Thyroid gland (tissue), 4 donors: Measurements from ENCODE around the gene LMTK3.

ENCODE experiments used
- POLR2A ChIP-seq, 2 donors: fragments of 450-650 bp; IDR thresholded peaks; one replicate each; pipeline ENCODE4 v1.6.1; 2017; ENCODE audit warnings: antibody characterized with exemption in 2 of 2, mild to moderate bottlenecking in 2 of 2, moderate library complexity in 1 of 2
- TF ChIP-seq, protein P1 (sequence below), 6 experiments: fragments of 200-600 bp in 3 of 6; fragments of 450-650 bp in 3 of 6; sonication (generic) in 3 of 6; IDR thresholded peaks; one replicate each; pipeline ENCODE4 v1.5.1; 2016 to 2019; ENCODE audit warnings: antibody characterized with exemption in 6 of 6, mild to moderate bottlenecking in 2 of 6, inconsistent platforms in 1 of 6, moderate library complexity in 1 of 6

DNA sequence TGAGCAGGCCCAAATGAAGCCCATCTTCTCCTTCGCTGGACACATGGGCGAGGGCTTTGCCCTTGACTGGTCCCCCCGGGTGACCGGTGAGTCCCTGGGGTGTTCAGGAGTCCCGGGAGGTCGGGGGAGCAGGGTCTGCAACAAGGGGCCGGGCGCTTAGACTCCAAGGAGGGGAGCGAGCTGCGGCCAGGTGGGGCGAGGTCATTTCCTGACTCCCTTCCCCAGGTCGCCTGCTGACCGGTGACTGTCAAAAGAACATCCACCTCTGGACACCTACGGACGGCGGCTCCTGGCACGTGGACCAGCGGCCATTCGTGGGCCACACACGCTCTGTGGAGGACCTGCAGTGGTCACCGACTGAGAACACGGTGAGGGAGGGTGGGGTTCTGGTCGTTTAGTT is 61.2 kb downstream of the LMTK3 start:
- TF ChIP-seq, protein P1, sequence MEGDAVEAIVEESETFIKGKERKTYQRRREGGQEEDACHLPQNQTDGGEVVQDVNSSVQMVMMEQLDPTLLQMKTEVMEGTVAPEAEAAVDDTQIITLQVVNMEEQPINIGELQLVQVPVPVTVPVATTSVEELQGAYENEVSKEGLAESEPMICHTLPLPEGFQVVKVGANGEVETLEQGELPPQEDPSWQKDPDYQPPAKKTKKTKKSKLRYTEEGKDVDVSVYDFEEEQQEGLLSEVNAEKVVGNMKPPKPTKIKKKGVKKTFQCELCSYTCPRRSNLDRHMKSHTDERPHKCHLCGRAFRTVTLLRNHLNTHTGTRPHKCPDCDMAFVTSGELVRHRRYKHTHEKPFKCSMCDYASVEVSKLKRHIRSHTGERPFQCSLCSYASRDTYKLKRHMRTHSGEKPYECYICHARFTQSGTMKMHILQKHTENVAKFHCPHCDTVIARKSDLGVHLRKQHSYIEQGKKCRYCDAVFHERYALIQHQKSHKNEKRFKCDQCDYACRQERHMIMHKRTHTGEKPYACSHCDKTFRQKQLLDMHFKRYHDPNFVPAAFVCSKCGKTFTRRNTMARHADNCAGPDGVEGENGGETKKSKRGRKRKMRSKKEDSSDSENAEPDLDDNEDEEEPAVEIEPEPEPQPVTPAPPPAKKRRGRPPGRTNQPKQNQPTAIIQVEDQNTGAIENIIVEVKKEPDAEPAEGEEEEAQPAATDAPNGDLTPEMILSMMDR (IDR thresholded peaks at IDR 0.05): no peak
- no peak for TF ChIP-seq POLR2A (IDR thresholded peaks at IDR 0.05)
